ENCODE measurements around the gene SLC38A11.

SLC38A11 gene

GRCh38 chr2:164913640-164914350, 41.5 kb downstream of the SLC38A11 start:
- DNase-seq = peak; percentile 34

- no peak for DNase-seq
Observed at GRCh38 chr2:164913011-164913410, 42.3 kb downstream of the SLC38A11 start.

- DNase-seq = no peak
Observed at GRCh38 chr2:164911832-164912231, 43.5 kb downstream of the SLC38A11 start.

- DNase-seq = peak; percentile 43
Observed at GRCh38 chr2:164910101-164910899, 45.0 kb downstream of the SLC38A11 start.

DNA sequence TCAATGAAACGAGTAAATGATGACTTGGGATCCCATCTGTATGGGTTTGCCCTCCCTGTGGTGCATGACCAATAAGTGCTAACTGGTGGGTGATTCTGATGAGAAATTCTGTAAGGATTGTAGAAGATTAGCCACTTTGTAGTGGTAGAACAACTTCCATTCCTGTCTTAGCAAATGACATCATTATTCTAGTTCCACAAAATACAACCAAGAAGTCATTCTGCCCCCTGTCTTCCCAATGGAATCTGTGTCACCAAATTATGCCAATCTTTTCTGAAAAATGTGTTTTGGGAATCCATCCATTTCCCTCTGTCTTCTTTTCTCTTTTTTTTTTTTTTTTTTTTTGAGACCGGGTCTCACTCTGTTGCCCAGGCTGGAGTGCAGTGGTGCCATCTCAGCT, 48.4 kb downstream of the SLC38A11 start:
- DNase-seq = no peak

- DNase-seq = no peak
Observed at GRCh38 chr2:164905307-164905706, 50.0 kb downstream of the SLC38A11 start.

DNA sequence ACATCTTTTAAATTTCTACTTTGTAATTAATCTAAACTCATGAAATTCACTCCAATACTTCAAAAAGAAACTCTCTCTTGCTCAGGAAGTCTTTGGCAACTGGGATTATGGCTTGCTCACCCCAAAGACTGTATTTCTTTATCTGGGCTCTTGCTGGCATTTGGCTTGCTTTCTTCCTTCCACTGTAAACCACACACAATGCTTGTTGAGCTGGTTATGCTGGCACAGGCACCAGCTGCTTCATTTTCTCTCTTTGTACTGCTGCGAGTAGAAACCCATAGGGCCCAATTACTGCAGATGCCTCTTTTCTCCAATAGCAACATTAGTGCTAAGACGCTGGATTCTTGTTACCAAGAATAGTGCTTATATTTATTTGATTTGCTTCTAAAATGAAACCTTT, 51.4 kb downstream of the SLC38A11 start:
- DNase-seq = no peak

DNA sequence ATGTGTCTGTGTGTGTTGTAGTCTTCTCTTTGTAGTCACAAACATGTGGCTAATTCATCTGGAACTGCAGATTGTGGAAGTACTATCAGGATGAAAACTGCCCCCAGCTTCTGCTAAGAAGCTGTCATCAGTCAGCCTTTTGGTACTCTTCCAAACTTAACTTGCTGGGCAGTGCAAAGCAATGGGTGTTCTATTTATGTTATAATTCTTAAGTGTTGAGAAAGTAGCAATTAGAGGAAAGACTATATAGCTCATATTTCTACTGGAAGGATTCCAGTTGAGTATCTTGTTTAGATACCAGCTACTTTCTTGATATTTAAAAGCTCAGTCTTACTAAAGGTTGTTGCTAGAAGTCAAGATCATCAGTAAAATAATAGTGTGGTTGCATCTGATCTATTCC, 52.1 kb downstream of the SLC38A11 start:
- DNase-seq = peak; percentile 84

- no peak for DNase-seq
Observed at GRCh38 chr2:164899121-164899520, 56.2 kb downstream of the SLC38A11 start.

DNA sequence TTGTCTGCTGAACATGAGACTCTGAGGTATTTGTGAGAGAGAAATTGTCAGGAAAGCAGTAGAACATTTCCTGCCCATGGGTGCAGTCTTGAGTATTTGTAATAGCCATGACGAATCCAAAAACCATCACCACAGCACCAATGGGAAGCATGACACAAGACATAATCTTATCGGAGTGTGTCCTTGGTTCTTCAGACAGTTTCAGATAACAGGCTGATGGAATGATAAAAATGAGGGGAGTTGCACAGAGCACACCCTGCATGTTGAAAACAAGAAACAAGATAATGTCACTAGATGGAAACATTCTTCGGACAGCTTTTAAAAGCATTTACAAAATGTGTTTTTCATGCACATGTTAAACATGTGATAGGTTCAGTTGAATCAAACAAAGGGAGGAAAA, 56.9 kb downstream of the SLC38A11 start:
- DNase-seq = peak; percentile 67

DNA sequence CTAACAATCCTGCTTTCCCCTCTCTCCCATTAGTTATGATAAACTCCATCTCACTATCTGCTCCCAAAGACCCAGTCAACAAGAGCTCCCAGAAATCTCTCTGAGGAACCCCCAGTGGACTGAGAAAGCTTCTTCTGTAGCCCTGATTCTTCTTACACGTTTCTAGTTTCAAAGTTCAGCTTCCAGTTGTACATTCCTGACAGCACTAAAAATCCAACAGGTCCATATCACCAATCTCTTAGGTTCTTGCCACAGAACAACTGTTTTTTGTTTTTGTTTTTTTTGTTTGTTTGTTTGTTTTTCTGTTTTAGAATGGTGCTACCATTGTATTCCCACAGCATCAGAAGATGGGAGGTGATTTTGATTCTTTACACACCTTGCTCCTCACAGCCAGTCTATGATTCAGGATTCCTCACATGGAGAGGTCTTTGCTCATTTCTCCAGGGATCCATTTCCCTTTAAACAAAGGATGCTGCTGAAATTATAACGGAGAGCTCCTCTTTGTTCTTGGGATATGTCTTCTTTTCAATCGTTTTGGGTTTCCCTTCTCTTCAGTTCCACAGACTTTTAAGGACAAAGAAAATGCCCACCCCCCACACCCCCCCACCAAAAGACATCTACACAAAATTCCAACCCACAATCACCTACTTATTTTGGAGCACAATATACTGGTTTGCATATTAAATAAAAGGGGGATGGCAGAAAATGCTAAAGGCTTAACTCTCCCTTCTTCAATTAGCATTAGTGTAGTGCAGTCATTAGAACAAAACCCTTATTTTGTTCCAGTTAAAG, 57.7 kb downstream of the SLC38A11 start:
- DNase-seq = no peak

GRCh38 chr2:164896634-164897355, 58.5 kb downstream of the SLC38A11 start:
- peak; percentile 68 for DNase-seq

- DNase-seq = peak; percentile 34
Observed at GRCh38 chr2:164896226-164896625, 59.1 kb downstream of the SLC38A11 start.

GRCh38 chr2:164891460-164891859, 63.9 kb downstream of the SLC38A11 start:
- DNase-seq = no peak

DNA sequence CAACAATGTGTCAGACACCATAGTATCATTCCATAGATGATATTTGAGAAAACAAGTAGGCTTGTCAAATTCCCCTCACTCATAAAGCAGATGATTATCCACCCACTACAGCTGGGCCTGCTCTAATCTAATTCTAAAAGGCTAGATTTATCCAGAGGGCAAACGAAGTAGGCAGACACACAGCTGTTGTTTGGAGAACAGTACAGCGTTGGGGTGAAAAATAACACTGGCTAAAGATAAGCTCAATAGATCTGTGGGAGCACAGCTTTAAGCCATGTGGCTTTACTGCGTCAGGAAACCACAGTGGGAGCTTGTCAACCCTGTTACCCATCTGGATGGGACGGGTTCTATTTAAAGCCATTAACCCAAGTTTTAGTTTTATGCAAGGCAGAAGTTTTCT, 64.8 kb downstream of the SLC38A11 start:
- DNase-seq = no peak

GRCh38 chr2:164888592-164888991, 66.7 kb downstream of the SLC38A11 start:
- no peak for DNase-seq

DNA sequence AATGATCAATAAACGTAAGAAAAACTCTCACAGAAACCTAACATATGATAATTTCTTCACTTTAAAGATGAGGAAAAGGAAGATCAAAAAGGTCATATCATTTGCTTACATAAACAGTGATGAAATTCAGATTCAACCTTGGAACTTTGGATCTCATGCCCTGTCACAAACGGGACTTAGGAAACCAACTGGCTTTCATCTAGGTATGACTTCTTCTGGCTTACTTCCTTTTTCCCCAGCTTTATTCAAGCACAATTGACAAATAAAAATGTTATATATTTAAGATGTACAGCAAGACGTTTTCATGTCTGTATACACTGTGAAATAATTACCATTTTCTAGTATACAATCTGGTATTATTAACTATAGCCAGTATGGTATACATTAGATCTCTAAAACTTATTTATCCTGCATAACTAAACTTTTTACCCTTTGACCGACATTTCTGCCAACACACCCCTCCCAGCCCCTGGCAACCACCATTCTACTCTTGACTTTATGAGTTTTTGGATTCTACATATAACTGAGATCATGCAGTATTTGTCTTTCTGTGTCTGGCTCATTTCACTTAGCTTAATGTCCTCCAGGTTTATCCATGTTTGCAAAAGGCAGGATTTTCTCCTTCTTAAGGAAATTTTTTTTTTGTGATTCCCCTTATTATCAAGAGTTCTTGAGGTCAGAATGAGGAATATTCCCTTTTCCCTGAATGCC, 67.7 kb downstream of the SLC38A11 start:
- DNase-seq = no peak

DNA sequence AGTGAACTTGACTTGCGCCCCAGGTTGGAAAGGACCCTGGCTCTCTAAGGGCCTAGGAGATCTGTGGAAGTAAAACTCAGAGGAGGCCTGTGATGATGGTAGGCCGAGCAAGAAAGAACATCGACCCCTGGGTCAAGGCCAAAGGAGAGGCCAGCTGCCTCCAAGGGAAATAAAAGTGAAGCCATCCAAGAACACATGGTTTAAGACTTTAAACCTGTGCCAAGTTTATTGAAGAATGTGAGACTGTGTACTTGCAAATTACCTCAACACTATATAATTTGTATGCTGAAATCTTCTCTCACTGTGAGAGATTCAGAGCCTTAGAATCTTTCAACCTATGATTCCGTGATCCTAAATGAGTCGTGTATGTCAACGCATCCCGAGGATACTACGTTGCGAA, 73.0 kb downstream of the SLC38A11 start:
- DNase-seq = no peak

DNA sequence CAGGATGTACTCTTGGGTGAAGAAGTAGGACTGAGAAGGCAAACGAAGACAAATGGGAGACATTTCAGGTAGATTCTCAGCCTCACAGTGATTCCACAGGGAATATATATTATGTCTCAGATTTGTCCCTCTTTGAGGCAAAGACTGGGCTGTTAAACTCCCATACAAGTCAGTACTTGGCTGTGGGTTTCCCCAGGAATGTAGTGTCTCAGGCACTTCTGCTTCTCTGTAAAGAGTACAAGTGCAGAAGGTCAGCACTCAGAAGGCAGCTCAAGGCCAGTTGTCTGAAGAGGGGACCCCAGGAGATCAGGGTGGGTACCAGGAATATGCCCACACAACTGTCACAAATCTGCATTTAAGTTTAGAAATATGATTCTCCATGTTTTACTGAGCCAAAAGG, 73.8 kb downstream of the SLC38A11 start:
- no peak for DNase-seq

GRCh38 chr2:164879901-164880535, 75.3 kb downstream of the SLC38A11 start:
- no peak for DNase-seq

DNA sequence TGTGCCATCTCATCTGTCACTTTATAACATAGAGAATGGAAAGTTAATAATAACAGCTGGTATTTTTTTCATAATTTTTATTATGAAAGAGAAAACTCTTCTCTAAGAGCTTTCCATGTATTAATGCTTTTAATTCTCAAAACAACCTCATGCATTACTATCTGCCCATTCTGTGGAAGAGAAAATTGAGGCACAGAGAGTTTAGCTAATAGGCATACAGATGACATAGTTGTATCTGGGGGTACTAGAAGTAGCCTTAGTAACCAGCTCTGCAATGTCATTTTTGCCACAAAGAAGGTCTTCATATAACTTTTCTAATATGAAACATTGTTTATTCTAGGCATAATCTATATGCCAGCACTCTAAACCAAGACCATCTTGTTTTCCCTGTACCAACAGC, 77.4 kb downstream of the SLC38A11 start:
- DNase-seq = no peak

DNA sequence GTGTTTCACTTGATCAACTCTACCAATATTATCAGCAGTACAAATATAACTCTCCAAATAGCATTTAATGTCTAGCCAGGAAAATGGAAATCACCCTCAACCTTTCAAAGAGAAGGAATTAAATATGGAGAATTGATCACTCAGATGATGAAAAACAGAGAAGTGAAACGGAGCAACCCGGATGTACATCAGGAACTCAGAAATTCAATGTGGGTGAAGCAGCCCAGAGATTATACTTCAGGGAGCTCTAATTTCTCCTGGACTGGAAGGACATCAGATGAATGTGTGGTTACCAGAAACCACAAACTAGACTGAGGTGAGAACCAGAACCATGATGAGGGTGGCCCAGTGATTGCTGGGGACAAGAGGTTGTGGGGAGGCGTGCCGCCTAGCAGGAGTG, 78.2 kb downstream of the SLC38A11 start:
- DNase-seq = no peak
